ENCODE measurements around the gene SEL1L2.
A peak's percentile ranks its signal among the peaks of the same experiment; 100 is the strongest.

The SEL1L2 gene

DNA sequence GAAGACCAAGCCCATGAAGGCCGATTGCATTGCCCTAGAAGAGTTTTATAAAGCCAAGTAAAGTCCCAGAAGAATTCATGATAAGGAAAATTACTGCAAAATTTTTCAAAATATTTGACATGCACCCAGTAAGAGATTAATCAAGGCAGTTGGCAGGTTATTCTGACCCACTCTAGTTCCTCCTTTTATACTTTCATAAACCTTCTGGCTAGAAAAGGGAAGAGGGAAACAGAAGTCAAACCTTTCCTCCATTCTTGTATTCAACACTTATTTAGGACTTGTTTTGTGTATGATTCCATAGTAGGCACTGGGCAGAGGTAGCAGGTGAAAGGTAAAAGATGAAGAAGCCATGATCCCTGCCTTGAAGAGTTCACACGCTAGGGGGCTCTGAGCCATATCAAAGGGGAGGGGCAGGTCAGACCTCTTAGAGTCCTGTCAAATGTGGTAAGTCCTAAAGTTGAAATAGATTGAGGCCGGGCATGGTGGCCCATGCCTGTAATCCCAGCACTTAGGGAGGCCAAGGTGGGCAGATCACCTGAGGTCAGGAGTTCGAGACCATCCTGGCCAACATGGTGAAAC, 120.2 kb downstream of the SEL1L2 start:
- TF ChIP-seq, protein P1, sequence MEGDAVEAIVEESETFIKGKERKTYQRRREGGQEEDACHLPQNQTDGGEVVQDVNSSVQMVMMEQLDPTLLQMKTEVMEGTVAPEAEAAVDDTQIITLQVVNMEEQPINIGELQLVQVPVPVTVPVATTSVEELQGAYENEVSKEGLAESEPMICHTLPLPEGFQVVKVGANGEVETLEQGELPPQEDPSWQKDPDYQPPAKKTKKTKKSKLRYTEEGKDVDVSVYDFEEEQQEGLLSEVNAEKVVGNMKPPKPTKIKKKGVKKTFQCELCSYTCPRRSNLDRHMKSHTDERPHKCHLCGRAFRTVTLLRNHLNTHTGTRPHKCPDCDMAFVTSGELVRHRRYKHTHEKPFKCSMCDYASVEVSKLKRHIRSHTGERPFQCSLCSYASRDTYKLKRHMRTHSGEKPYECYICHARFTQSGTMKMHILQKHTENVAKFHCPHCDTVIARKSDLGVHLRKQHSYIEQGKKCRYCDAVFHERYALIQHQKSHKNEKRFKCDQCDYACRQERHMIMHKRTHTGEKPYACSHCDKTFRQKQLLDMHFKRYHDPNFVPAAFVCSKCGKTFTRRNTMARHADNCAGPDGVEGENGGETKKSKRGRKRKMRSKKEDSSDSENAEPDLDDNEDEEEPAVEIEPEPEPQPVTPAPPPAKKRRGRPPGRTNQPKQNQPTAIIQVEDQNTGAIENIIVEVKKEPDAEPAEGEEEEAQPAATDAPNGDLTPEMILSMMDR (IDR thresholded peaks at IDR 0.05; ENCODE audit: low read depth, low read length) = no peak
- DNase-seq (ENCODE audit: extremely low read depth, low read depth) = no peak

DNA sequence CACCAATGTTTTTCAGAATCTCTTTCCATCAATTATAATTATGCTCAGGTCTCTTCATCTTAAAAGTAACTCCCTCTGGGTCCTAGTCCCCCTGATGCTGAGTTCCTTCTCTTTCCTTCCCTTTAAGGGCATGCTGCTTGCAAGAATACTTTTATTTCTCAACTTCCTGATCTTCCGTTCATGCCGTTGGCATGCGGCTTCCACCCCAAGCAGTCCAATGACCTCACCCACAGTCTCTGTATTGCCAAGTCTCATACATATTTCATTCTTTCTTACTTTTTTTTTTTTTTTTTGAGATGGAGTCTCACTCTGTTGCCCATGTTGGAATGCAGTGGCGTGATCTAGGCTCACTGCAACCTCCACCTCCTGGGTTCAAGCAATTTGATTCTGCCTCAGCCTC, 122.1 kb downstream of the SEL1L2 start:
- TF ChIP-seq, protein P1 (IDR thresholded peaks at IDR 0.05; ENCODE audit: low read depth, low read length) = no peak
- peak; percentile 22 for DNase-seq (ENCODE audit: extremely low read depth, low read depth)

DNA sequence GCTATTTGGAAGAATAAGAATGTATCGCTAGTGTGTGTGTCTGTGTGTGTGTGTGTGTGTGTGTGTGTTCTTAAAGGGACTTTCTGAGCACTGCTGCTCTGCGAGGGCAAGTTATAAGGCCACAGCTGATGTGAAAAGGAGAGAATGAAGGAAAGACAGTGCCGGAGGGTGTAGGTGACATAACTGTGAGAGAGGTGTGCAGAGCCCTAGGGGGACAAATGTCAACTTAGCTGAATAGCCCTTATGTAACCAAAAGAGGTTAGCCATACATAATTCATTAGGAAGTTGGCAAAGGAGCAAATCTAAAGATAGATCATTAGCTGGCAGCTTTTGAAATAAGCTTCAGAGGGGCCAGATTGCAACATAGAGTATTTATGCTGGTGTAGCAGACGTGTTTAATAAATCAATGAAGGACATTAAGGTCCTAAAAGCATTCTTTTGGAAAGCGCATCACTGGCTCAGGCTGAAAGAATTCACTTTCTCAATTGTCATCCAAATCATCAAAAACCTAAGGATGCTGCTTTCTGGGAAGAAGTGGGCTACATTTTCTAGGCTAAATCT, 124.5 kb downstream of the SEL1L2 start:
- TF ChIP-seq, protein P1 (IDR thresholded peaks at IDR 0.05; ENCODE audit: low read depth, low read length) = no peak
- DNase-seq (ENCODE audit: extremely low read depth, low read depth) = no peak

DNA sequence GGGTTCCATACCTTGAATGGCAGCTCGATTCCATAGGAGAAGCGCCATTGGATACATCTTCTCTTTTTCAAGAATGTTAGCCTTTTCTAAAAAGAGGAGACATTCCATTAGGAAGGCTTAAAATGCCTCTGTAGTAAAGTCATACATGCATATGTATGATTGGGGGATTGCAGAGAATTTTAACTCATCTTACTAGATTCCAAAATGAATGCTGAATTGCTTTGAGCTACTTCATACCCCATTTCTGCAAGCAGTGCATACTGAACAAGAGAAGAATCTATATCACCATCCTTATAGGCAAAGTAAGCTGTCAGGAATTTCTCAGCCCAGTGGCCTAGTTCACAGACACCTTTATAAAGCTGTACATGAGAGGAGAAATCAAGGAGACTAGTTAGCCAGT, 125.3 kb downstream of the SEL1L2 start:
- no peak for DNase-seq (ENCODE audit: extremely low read depth, low read depth)
- TF ChIP-seq, protein P1 (IDR thresholded peaks at IDR 0.05; ENCODE audit: low read depth, low read length) = no peak

DNA sequence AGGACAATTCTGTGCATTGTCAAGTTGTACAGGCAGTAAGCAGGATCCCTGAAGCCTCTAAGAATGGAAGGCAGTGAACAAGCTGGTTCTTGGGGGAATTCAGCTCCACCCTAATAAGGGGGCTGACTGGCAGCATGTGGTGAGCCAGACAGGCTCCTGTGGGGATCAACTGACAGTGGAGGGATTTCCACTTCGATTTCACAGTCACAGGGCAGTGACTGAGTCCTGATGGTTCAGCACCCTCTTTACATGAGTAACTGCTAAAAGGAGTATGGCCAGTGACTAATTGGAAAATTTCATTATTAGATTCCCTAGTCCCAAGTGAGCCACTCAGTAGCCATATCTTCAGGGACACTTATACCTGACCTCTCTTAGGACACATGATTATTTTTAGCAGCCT, 127.2 kb downstream of the SEL1L2 start:
- DNase-seq (ENCODE audit: extremely low read depth, low read depth) = no peak
- TF ChIP-seq, protein P1 (IDR thresholded peaks at IDR 0.05; ENCODE audit: low read depth, low read length) = no peak

DNA sequence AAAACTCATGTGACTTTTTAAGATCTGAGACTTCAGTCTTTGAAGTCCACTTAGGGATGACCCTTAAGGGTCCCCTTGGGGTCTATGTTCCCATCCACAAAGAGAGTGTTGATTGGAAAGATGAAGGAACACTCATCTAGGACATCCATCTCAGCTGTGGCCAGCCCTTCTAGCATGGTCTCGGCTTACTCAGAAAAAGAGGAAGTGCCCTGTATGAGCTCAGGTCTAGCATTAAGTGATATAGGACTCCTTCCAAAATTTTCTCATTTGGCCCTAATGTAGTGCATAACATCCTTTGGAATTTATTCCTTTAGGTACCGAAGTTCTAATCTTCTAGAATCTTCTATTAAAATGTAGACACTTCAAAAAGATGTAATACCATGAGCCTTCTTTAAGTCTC, 128.2 kb downstream of the SEL1L2 start:
- no peak for DNase-seq (ENCODE audit: extremely low read depth, low read depth)
- TF ChIP-seq, protein P1 (IDR thresholded peaks at IDR 0.05; ENCODE audit: low read depth, low read length) = no peak

DNA sequence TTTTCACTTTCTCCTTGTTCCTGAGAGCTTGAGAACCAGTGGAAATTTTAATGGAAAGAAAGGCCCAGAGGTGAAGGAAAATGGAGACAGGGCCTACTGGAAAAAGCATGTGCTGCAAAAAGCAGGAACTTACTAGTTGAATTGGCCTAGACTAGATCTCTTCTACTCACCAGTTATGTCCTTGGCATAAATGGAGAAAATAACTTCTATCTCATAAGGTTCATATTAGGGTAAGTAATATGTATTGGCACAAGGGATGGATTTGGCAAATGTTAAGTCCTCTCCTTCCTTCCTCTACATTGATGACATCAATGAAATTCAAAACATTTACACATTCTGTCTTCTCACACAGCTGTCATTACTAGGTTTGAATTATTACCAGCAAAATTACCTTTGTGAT, 131.5 kb downstream of the SEL1L2 start:
- TF ChIP-seq, protein P1 (IDR thresholded peaks at IDR 0.05; ENCODE audit: low read depth, low read length) = no peak
- DNase-seq (ENCODE audit: extremely low read depth, low read depth) = no peak

Data from AG09319 (cell line).